Suprapubic skin (tissue), 3 donors: ENCODE data around the gene COL26A1.

Source experiments
- POLR2A ChIP-seq, 2 donors: fragments of 450-650 bp; IDR thresholded peaks; one replicate each; pipeline ENCODE4 v1.6.1; 2017; ENCODE audit warnings: antibody characterized with exemption in 2 of 2, mild to moderate bottlenecking in 2 of 2, moderate library complexity in 2 of 2
- TF ChIP-seq, protein P1 (sequence below), 2 donors: fragments of 200-600 bp in 1 of 2; fragments of 450-650 bp in 1 of 2; sonication (generic) in 1 of 2; IDR thresholded peaks; one replicate each; pipeline ENCODE4 v1.5.1; 2016 to 2019; ENCODE audit warnings: antibody characterized with exemption in 2 of 2, mild to moderate bottlenecking in 1 of 2, moderate library complexity in 1 of 2

DNA sequence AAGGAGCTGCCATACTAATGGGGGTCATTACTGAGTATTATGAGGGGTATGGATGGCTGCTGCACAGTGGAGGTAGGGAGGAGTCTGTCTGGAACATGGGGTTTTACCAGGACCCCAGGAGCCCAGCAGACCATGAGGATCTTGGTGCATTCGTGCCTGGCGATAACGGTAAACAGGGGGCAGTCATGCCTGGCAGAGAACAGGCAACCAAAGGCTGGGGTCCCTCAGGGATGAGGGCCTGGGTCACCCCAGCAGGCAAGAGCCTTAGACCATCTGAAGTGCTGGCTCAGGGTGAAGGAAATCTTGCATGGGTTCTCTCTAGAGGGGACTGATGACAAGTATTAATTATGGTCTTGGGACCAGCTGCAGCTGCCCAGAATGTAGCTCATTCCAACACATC, 220.3 kb downstream of the COL26A1 start:
- TF ChIP-seq, protein P1, sequence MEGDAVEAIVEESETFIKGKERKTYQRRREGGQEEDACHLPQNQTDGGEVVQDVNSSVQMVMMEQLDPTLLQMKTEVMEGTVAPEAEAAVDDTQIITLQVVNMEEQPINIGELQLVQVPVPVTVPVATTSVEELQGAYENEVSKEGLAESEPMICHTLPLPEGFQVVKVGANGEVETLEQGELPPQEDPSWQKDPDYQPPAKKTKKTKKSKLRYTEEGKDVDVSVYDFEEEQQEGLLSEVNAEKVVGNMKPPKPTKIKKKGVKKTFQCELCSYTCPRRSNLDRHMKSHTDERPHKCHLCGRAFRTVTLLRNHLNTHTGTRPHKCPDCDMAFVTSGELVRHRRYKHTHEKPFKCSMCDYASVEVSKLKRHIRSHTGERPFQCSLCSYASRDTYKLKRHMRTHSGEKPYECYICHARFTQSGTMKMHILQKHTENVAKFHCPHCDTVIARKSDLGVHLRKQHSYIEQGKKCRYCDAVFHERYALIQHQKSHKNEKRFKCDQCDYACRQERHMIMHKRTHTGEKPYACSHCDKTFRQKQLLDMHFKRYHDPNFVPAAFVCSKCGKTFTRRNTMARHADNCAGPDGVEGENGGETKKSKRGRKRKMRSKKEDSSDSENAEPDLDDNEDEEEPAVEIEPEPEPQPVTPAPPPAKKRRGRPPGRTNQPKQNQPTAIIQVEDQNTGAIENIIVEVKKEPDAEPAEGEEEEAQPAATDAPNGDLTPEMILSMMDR (IDR thresholded peaks at IDR 0.05), result no peak
- TF ChIP-seq POLR2A (IDR thresholded peaks at IDR 0.05), result no peak
